ENCODE measurements around the gene TPRN.
A peak's percentile ranks its signal among the peaks of the same experiment; 100 is the strongest.

The TPRN gene

GRCh38 chr9:137188490-137189296 is 11.8 kb downstream of the TPRN start, which contains the start of the genes ANAPC2 and SSNA1:
Gene ANAPC2, minus strand, starts transcription at chr9:137188560. Its CDS starts 28 bp downstream, at chr9:137188532.
Gene SSNA1, plus strand, starts transcription at chr9:137188676. Its CDS starts 51 bp downstream, at chr9:137188727.
- DNase-seq (ENCODE audit: low read depth), result peak; percentile 97

DNA sequence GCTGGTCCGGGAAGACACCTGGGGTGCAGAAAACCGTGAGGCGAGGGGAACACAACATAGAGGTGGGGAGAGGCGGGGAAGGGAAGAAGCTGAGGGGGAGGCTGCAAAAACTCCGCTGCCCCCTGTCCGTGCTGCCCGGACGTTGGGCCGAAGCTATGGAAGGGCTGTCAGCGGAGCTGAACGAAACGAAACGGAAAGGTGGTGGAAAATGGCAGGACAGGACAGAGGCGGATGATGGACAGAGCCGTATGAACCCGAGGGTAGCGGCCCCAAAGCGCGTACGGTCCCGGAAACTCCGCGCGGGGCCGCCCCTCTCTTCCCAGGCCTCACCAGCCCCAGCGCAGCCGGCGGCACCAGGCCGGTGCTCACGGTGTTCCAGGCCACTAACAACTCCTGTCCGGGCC is 12.5 kb downstream of the TPRN start:
- DNase-seq (ENCODE audit: low read depth), result no peak

DNA sequence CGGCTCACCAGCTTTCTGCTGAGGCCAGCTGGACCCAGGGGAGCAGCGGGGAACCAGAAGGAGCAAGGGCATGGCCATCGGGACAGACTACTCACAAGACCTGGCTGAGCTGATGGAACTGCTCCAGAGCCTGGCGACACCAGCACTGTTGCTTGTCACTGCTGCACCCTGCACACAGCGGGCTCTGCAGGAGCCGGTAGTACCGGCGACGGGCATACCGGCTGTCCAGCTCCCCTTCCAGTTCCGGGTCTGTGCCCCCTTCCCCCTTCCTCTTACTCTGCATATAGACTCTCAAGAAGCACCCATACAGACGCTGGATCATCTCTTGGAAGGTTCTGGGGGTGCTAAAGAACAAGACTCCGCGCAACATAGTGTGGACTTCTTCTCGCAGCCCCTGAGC is 13.2 kb downstream of the TPRN start:
- DNase-seq (ENCODE audit: low read depth), result no peak

- DNase-seq (ENCODE audit: low read depth), result no peak
Measured at GRCh38 chr9:137186385-137186784, 14.2 kb downstream of the TPRN start.

GRCh38 chr9:137185921-137186320 is 14.6 kb downstream of the TPRN start:
- DNase-seq (ENCODE audit: low read depth), result no peak

DNA sequence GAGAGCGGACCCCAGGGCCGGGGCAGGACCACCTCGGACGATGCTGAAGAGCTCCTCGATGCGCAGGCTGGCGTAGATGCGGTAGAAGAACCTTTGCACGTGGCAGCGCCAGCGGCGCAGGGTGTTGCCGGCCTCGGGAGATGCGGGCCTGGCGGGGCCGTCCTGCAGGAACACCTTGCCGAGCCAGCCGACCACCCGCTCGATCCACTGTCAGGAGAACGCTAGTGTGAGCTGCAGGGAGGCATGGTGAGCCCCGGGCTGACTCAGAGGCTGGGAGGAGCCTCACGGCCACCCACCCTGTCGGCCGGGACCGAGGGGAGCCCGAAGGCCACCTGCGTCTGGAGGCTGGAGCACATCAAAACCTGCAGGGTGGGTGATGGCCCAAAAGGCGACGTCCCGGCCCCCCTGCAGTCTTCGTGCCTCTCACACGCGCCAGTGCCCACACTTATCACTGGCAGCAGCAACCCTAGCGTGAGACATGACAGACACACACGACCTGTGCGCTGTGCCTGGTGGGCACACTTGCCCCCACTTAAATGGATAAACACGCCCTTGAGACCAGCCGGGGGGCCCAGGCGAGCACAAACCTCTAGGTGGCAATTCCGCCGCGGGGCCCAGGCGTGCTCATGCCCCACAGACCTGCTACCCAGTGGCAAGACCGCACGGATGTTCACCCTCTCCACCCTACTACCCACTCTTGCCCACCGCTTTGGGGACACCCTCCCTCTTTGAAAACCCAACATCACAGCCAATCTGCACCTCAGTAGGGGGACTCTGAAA is 15.5 kb downstream of the TPRN start:
- DNase-seq (ENCODE audit: low read depth), result no peak

DNA sequence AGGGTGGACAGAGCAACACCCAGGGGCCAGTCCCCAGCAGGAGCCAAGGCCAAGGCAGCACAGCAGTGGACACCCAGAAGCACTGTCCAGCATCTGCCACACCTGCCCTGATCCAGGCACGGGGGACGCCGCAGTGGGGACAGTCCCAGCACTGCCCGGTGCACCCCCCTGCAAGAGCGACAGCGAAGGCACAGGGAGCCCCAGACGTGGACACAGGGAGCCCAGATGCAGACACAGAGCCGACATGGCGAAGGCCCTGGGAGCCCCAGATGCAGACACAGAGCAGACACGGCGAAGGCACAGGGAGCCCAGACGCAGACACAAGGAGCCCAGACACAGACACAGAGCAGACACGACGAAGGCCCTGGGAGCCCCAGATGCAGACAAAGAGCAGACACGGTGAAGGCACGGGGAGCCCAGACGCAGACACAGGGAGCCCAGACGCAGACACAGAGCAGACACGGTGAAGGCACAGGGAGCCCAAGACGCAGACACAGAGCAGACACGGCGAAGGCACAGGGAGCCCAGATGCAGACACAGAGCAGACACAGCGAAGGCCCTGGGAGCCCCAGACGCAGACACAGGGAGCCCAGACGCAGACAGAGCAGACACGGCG is 16.5 kb downstream of the TPRN start:
- no peak for DNase-seq (ENCODE audit: low read depth)

DNA sequence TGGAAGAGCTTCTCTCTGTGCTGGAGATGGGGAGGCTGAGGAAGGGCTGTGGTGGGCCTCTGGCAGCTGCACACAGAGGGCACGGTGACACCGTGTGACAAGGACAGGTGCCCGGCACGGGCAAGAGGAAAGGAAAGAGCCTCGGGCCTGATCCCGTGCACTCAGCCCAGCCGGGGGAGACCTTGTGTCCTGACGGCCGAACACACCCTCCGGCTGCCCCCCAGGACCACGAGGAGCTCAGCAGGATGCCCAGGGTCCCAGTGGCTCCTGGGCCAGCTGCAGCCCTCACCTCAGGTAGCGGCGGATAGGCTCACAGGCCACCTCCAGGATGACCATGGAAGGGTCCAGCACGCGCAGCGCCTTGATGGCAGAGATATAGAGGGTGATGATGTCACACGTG is 17.7 kb downstream of the TPRN start:
- no peak for DNase-seq (ENCODE audit: low read depth)

DNA sequence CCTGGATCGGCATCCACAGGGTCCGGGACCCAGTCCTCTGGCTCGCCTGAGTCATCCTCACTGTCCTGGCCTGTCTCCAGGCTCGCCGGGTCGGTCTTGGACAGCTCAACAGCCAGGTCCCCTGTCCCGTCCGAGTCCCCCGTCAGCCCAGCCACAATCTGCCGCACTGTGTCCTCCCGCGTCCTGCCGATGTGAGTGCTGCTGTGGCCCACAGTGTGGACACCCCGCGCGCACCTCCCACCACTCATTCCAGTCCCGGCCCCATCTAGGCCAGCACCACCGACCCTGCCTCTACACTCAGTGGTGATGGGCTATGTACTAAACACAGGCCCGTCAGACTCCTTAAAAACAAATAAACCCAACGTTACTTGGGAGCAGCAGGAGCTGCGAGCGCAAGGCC is 18.9 kb downstream of the TPRN start:
- no peak for DNase-seq (ENCODE audit: low read depth)

GRCh38 chr9:137180491-137180890 is 20.1 kb downstream of the TPRN start:
- DNase-seq (ENCODE audit: low read depth), result no peak

DNA sequence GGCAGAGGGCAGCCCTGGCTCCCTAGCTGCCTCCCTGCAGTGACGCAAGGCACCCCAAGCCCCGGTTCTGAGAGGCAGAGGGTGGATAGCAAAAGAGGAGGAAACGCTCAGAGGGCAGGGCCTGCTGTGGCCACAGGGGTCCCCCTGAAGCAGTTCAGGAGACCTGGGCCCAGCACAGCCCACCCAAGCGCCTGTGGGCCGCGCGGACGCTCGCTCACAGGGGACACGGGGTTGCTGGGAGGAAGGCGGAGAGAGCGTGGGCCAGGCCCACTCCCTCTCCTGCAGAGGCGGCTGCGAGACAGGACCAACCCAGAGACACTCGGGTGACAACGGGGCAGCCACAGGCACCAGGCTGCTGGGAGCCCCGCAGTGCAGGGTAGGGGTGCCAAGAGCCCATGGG is 20.8 kb downstream of the TPRN start:
- DNase-seq (ENCODE audit: low read depth), result no peak

- DNase-seq (ENCODE audit: low read depth), result no peak
Measured at GRCh38 chr9:137178939-137179630, 21.5 kb downstream of the TPRN start.

GRCh38 chr9:137178201-137178938 is 22.2 kb downstream of the TPRN start:
- no peak for DNase-seq (ENCODE audit: low read depth)

DNA sequence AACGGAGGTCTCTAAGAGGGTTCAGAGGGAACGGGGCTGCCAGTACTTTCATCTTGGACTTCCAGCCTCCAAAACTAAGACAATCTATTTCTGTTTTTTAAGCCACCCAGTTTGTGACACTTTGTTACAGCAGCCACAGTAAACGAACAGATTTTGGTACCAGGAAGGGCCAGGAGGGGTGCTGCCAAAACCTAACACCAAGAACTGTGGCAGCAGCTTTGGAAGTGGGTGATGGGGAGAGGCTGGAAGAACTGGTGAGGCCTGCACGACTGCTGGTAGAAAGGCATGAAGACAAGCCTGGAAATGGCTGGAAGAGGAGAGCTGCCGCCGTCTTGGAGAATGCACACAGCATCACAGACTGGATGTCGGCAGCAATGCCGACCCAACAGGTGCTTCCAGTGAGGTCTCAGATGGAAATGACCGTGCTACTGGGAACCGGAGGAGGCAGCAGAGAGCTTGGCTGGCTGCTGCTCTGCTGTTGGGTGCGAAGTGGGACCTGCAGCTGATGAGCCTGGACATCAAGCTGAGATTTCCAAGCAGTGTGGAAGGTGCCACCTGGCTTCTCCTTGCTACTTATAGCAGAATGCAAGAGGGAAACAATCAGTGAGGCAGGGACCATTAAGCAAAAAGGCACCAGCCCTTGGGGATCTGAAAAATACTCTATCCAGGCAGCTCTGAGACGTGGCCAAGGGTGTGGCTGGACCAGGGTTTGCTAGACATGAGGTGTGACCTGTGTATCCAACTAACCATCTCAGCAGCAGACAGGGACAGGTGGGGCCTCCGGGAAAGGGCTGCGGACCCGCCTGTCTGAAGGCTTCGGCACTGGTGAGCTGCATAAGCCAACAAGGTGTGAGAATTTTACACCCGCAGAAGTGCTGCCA is 24.0 kb downstream of the TPRN start:
- no peak for DNase-seq (ENCODE audit: low read depth)

GRCh38 chr9:137175345-137175961 is 25.1 kb downstream of the TPRN start:
- no peak for DNase-seq (ENCODE audit: low read depth)

DNA sequence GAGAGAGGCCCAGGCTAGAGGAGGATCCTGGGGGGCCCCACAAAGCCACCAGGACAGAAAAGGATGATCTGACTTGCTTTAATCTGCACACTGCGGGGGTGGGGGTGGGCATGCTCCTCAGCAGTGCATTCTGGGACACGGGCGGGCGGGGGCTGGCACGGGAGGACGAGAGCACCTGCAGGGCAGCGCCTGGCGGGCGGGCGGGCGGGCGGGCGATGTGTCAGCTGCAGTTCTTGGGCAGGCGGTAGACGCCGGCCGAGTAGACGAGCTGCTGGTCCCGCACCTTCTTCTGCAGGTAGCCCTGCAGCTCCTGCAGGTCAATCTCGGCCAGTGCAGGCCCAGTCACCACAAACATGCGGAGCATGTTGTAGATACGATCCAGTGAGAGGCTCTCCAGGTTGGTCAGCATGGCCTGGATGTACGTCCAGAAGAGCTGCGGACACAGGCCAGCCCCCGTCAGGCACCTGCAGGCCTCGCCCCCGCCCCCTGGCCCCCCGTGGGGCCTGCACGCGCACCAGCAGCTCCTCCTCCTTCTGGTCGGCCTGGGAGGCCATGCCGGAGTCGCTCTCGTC is 25.7 kb downstream of the TPRN start:
- no peak for DNase-seq (ENCODE audit: low read depth)

GRCh38 chr9:137173796-137174664 is 26.5 kb downstream of the TPRN start:
- no peak for DNase-seq (ENCODE audit: low read depth)

DNA sequence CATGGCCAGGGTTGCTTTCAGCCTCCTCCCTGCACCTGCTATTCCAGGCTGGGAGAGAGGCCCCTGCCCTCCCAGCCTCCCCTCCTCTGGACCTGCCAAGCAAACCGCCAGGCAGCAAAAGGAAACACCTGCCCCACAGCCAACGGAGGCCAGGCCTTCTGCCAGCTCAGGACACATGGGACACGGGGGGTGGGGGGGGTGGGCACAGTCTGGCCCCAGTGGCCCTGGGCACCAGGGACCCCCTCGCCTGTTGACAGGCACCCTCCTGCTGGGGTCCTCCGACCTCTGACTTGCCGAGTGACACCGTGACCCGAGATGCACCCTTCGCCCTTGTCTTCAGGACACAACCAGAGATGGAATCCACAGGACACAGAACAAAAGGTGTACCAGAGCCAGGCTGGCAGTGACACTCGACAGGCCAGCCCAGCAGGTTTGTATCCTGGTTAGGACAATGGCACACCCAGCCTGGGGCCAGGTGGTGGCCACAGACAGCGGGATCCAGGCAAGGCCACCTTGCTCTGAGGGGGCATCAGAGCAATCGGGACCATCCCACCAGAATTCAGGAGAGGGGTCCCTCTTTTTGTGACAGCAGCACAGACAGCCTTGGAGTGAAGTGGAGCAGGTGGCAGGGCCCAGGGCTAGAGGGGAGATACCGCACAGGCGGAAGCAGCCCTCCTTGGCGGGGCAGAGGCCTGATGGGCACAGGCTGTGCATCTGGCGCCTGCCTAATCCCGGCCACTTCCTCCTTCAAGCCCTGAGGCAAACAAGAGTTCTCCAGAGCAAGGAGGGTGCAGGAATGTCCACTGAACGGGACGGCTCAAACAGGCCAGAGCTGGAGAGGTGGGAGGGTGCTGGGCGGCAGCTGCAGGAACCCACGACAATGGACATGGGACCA is 27.4 kb downstream of the TPRN start:
- DNase-seq (ENCODE audit: low read depth), result no peak
